T-helper 2 cell treated with Interferon-gamma antibody and Interleukin-4, amounts not matched to agents 100 ng/mL and 5 ng/mL, for 36 hours (primary cell): ENCODE results near the gene ZFHX3. TPM values are rescaled to one million over a fixed set of nuclear protein-coding genes. Genes with fewer than 3 reads are reported as not detected.

Experiments
- intact Hi-C: fragments of 100-400 bp; cut with micrococcal nuclease; formaldehyde crosslinking; loops from one replicate; pipeline ENCODE4 v1.15.1; 2023
- total RNA-seq: library from RNA; stranded (reverse); gene quantifications from 2 replicates; pipeline ENCODE4 v1.2.3, GENCODE V29; 2022

The ZFHX3 gene
- total RNA-seq, 1 donor from 2014 or later = 1.2 TPM

GRCh38 chr16:72979974-72980373 lies 68.0 kb downstream of the ZFHX3 start:
- intact Hi-C loops = no loop called here

DNA sequence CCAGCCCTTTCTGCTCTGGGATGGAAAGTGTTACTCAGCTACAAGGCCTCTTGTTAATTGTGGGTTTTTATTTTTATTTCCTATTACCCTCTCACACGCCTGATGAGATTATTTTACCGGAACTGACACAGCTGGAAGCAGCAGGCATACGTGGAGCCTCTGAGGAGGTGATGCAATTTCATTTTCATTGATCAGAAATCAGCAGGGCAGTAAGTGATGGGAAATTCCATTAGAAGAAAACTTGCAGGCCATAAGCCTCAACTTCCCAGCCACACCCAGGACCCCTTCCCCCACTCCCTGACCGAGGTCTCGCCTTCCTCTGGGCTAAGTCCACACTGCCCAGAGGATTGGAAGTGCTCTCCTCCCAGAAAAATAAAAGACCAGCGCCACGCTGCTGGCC lies 69.7 kb downstream of the ZFHX3 start:
- intact Hi-C loops = no loop called here

DNA sequence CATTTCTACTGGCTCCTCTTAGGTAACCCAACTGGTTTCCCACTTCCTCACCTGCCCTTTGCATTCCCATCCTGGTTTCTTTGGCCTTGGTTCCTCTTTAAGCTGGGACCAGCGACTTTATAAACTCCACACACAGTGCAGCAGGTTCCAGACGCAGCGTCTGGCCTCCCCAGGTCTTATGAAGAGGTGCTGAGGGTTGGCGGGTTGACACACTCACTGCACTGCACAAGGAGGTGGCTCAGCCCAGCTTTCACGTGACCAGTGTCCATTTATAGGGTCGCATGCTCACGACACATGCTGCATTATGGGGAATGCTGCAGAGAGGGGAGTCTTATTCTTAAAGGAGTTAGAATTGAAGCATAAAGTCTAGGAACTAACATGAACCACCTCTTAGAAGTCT lies 70.8 kb downstream of the ZFHX3 start:
- intact Hi-C loops = no loop called here

- intact Hi-C loops = no loop called here
Measured at GRCh38 chr16:72976438-72977064, 71.4 kb downstream of the ZFHX3 start.

GRCh38 chr16:72975809-72976437 lies 72.0 kb downstream of the ZFHX3 start:
- intact Hi-C loops = no loop called here

DNA sequence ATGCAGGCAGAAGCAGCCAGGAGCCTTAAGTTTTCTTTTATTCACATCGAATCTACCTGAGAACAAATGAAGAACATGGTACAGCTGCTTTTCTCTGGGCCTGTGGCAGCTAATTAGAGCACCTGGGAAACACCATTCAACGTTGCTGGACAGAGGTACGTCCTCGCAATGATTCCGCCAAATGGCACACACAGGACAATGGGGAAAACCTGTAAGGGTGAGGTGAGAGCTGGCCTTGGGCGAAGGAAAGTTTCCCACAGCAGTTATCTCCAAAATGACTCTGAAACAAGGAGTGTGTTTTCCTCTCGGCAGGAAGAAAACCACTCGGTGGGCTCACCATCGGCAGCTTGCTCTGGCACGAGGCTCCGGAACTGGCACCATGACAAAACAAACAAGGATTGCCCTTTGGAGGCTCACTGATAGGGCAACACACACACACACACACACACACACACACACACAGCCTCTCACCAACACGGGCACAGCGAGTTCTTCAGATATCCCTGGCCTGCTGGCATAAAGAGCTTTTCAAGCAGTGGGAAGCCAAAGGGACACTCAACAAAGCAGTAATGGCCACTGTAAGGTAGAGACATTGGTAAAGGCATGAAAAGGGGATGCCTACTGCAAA lies 73.7 kb downstream of the ZFHX3 start:
- intact Hi-C loops = no loop called here

DNA sequence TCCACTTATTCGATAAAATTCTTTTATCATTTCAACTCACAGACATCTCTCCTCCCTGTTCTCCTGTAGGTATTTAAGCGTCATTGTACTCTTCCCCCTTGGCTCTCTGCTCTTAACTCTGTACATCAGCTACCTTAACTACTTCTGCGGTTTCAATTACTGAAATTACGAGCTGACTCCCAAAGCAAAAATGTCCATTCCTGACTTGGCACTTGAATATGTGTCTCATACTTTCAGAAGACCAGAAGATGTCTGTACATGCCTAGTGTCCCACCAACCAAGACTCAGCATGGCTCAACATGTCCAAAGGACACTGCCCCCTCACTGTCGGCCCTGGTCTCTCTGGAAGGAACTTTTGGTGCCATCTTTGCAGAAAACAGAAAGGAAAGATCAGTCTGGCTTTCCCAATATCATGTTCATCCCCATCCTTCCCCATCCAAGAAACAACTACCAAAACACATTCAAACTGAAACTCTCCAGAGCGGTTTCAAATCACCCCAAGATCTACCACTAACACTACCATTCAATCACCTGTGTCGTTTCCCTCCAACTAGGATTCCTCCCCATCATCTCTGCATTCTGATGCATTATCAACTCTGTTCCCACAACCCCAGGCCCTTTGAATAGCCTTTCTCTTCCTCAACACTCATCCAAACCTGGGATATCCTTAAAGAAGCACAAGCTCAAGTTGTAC lies 74.9 kb downstream of the ZFHX3 start:
- intact Hi-C loops = no loop called here

DNA sequence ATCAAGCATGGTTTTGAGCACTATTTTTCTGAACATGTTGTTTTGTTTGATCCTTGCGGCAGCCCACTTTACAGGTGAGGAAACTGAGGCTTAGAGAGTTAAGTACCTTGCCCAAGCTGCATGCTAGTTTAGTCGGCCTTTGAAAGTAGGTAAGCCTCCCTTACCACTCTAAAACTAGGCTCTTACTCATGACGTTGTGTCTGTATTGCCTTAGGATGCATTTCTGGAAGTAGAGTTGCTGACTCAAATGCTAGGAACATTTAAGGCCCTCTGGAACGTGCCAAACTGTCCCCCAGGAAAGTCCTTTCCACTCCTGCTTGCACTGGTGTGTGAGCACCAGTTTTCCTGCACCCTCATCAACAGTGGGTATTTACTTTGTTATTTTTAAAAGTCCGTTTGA lies 76.6 kb downstream of the ZFHX3 start:
- intact Hi-C loops = no loop called here

GRCh38 chr16:72970656-72971055 lies 77.3 kb downstream of the ZFHX3 start:
- intact Hi-C loops = no loop called here

DNA sequence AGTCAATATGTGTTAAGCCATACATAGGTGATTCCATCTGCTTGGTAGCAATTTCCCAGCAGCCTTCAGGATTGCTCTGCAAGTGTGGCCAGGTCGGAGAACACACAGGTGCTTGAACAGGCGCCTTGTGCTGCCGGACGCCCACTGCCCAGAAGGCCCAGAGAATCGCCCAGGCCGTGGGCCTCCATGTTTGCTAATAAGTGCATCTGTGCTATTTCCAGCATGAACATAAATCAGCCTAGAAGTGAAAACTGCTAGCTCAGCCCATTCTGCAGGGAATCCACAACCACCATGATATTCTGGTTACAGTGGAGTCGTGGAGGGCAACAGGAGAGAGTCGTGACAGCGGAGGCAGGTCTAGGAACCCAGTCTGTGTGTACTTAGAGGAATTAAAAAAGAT lies 78.1 kb downstream of the ZFHX3 start:
- intact Hi-C loops = no loop called here

DNA sequence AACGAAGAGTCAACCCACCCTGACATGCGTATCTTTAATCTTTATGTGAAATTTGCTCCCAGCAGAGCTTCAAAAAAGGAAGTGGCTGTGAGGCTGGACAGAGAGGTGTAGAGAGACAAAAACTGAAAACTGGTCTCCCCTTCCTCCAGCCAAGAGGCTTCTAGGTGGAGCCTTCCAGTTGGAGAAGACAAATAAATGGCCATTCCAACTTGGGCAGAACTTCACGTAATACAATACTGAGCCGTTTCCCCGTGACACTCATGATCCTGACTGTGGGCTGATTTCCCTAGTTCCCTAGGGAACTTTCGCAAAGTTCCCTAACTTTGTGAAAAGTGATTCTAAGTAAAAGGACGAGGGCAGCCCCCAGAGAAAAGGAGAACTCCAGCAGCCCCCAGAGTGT lies 78.8 kb downstream of the ZFHX3 start:
- intact Hi-C loops = no loop called here

DNA sequence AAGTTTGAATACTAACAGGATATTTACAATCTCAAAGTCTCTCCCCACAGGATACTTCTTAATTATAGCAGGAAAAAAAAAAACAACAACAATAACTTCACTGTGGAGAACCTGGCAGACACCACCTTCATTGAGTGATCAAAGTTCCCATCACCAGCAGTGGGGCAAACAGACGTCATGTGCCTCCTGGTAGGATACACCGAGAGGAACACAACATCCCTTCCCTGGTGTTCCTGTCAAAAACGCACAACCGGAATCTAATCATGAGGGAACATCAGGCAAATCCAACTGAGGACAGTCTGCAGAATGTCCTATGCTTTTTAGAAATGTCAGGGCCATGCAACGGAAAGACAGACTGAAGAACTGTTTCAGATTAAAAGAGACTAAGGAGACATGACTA lies 80.0 kb downstream of the ZFHX3 start:
- intact Hi-C loops = no loop called here

DNA sequence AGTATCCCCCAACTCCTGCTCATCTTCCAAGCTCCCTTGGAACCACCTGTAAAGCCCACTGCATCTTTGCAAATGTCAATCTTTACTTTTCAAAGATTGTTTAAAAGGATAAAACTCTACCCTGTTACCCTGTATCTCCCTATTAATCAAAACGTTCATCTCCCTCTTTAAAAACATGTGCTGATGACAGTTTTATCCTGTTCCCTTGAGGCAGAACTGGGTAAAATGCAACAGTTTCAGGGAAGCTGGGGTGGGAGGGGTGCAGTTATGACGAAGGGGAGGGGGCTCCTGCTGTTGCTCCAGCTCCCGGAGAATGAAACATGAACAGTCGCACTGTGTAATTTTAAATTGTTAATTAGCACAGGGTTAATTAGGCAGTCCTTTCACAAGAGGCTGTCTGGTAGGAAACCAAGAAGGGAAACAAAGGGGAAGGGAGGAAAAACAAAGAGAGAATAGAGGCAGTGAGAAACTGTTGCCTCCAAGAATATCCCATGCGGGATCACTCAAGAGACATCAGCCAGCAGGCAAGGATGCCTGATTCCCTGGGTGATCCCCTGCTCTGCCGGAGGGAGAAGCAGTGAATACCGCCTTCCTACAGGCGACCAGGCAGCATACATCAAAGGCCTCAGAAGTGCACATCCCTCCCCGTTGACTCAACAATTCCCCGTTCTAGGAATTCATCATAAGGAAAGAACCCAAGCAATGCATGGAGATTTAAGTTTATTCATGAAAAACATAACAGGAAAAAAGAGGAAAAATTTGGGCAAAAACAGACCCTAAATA lies 84.2 kb downstream of the ZFHX3 start:
- intact Hi-C loops = no loop called here

DNA sequence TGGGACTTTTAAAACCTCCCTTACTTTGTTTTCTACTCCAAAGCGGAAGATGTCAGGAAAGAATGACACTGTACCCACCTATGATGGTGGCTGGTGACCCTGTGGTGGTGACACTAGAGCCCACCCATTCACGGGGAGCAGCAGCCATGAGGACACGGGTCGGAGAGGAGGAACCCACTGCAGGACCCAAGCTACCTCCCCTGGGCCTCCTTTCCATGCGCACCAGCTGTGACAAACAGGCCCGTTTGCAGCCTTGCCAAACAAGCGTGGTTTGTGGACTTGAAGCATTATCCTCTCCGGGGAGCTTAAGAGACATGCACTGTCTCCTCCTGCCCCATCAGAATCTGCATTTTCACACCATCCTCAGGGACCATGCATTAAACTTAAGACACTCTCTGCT lies 85.6 kb downstream of the ZFHX3 start:
- intact Hi-C loops = no loop called here

- intact Hi-C loops = no loop called here
Measured at GRCh38 chr16:72961863-72962262, 86.1 kb downstream of the ZFHX3 start.

DNA sequence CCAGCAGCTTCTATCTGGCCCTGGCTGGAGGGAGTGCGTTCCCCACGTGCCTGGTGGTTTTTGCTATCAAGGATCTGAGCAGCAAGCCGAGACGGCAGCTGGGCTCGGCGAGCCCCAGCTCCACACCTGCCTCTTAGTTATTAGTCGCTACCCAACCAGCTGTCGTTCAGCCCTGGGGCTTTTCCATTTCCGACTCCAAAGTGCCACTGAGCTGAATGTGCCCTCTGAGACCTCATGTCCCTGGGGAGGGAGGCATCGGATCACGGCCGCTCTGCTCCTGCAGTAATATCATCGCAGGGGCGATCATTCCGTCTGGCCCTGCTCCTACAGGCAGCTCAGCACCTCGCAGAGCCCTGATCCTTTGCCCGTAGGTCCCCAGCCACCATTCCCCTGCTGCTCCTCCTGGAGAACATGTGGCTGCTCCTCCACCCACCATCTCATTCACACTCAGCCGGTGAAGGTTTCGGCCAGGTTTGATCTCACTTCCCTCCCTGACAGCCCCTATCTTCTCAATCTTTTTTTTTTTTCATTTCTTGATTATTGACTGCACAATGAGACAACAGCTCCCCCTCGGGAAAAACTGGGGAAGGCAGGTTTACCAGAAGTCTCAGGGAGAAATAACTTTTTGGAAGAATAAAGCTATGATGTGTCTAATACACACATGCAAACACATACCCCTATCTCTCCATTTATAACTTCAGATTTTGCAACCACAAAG lies 86.7 kb downstream of the ZFHX3 start:
- intact Hi-C loops = no loop called here

DNA sequence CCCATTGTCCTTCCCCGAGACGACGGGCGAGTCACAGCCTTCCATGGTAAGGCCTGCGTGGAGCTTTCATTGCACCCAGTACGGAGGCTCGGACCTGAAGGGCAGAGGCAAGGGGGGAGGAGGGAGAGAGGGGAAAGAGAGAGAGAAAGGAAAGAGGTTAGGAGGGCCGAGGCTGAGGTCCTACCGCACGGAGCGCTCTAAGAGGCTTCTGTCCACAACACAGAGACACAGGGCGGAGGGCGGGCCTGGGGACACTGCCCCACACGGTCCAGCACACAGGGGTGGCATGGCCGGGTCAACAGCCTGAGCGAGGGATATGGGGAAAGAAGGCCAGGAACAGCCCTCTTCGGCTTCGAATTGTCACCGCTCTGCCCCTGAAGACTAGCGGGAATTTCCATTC lies 87.8 kb downstream of the ZFHX3 start:
- intact Hi-C loops = no loop called here

GRCh38 chr16:72959301-72959996 lies 88.5 kb downstream of the ZFHX3 start:
- intact Hi-C loops = no loop called here

GRCh38 chr16:72958522-72959076 lies 89.3 kb downstream of the ZFHX3 start:
- intact Hi-C loops = no loop called here
